ENCODE results near the gene HTR1D.

Gene HTR1D

GRCh38 chr1:23150125-23150524 lies 67.2 kb downstream of the HTR1D start:
- DNase-seq, result no peak

- no peak for DNase-seq
Measured at GRCh38 chr1:23149114-23149513, 68.2 kb downstream of the HTR1D start.

- DNase-seq, result no peak
Measured at GRCh38 chr1:23148084-23148483, 69.2 kb downstream of the HTR1D start.

All from stimulated activated CD4-positive, alpha-beta T cell treated with anti-CD3 and anti-CD28 coated beads, Interleukin-2, amount 100 ng/mL, for 24 hours (primary cell).